RCC 7860 (cell line): ENCODE data around the gene YPEL3.
A peak's percentile ranks its signal among the peaks of the same experiment; 100 is the strongest.
"Not testable (repeated sequence)": the region's sequence is repeated elsewhere in the genome, so short reads cannot be mapped to it uniquely, and the experiment has no call there.

Source experiments
- DNase-seq: peaks from one replicate; pipeline ENCODE4 v3.0.0-alpha.2; 2015; ENCODE audit warnings: low spot score
- FAIRE-seq: peaks from 2 replicates; lab custom pipeline; 2012; peaks lifted over from hg19 to GRCh38; lab: Jason Lieb, UNC

YPEL3 gene, protein sequence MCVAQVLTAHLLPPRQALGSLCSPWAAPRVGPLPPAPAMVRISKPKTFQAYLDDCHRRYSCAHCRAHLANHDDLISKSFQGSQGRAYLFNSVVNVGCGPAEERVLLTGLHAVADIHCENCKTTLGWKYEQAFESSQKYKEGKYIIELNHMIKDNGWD

GRCh38 chr16:30096105-30096861, at the start of gene YPEL3:
YPEL3 (minus strand) TSS chr16:30096213; CDS start chr16:30095482, 731 bp downstream.
- DNase-seq = peak; percentile 25
- FAIRE-seq = no peak

DNA sequence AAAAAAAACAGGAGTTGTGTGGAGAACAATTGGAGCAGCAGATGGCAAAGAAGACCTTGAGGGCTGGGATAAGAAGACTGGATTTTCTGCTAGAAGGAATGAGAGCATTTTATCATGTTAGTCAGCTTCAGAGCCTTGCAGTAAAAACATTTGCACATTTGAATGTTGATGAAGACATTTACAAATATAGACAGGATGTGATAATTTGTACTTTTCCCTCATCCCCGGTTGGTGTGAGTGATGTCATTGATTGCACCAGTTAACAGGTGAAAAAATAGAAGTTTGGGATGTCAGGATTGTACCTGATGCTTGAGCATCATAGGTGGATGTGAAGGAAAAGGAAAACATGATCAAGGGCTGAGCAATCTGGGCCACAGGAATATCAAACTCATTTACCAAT, 49.6 kb upstream of the YPEL3 start:
- no peak for DNase-seq
- no peak for FAIRE-seq

DNA sequence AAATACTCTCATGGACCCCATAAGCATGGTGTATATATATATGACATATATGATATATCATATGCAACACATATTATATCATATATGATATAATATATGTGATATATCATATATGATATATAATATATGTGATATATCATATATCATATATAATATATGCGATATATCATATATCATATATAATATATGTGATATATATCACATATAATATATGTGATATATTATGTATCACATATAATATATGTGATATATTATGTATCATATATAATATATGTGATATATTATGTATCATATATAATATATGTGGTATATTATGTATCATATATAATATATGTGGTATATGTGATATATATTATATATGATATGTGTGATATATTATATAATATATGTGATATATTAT, 48.9 kb upstream of the YPEL3 start:
- DNase-seq (no peak), FAIRE-seq (peak; percentile 79)

GRCh38 chr16:30144017-30144416, 48.0 kb upstream of the YPEL3 start:
- no peak for DNase-seq
- no peak for FAIRE-seq

GRCh38 chr16:30143347-30143702, 47.3 kb upstream of the YPEL3 start:
- FAIRE-seq = no peak
- DNase-seq = no peak

DNA sequence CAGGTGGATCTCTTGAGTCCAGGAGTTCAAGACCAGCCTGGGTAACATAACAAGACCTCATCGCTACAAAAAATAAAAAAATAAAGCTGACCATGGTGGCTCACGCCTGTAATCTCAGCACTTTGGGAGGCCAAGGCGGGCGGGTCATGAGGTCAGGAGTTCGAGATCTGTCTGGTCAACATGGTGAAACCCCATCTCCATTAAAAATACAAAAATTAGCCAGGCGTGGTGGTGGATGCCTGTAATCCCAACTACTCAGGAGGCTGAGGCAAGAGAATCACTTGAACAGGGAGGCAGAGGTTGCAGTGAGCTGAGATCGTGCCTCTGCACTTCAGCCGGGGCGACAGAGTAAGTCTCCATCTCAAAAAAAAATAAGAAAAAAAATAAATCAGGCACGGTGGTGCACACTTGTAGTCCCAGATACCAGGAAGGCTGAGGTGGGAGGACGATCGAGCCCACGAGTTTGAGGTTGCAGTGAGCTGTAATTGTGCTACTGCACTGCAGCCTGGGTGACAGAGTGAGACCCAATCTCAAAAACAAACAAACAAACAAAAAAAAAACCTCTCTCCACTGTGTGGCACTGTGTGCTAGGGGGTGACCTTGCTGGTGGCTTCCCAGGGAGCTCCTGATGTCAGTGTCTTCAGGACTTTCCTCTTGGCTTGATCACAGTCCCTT, 46.8 kb upstream of the YPEL3 start:
- DNase-seq (no peak), FAIRE-seq (no peak)

DNA sequence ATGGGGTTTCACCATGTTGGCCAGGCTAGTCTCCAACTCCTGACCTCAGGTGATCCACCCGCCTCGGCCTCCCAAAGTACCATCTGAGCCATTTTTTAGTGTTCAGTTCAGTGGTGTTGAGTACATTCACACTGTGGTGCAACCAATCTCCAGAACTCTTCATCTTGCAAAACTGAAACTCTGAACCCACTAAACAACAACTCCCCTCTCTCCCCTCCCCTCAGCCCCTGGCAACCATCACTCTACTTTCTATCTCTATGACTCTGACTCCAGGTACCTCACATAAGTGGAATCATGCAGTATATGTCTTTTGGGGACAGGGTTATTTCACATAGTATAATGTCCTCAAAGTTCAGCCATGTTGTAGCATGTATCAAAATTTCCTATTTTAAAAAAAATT, 45.7 kb upstream of the YPEL3 start:
- no peak for FAIRE-seq
- no peak for DNase-seq

DNA sequence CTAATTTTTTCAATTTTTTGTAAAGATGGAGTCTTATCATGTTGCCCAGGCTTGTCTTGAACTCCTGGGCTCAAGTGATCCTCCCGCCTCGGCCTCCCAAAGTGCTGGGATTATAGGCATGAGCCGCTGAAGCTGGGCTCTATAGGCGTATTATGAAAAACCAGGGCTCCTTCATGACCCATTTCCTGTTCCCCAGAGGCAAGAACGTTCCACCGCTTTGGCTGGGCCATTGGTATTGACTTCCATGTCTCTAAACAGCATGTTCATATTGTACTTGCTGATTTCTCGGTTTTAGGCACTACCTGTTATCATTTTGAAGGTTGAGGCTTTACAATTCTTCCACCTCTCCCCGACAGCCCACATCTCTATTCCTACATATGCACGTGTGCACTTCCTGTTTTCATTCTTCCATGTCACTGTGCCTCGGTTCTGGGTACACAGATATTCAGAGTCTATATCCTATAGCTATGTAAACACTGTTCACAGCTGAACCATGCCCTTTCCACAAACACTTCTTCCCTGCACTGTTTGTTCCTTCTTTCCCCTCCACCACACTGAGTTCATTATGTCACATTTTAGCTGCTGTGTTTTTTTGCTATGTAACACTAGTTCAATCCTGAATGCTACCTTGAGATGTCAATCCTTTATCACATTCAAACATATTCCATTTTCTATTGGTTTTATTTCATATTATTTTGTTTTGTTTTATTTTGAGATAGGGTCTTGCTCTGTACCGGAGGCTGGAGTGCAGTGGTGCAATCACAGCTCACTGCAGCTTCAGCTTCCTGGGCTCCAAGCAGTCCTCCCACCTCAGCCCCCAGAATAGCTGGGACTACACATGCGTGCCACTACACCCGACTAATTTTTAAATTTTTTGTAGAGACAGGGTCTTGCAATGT, 43.8 kb upstream of the YPEL3 start:
- FAIRE-seq (no peak), DNase-seq (no peak)

DNA sequence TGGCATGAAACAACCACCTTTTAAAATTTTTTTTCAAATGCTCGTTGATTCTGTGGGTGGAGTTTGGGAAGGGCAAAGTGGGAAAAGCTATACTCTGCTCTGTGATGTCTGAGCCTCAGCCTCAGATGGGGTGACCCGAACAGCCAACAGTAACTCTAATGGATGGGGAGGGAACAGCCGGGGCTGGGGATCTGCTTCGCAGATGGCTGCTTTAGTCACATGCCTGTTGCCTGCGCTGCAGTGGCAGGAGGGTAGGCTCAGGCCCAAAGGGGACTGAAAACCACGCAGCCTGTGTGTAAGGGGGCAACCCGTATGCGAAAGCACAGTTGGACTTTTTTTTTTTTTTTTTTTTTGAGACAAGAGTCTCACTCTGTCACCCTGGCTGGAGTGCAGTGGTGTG, 41.9 kb upstream of the YPEL3 start:
- FAIRE-seq (no peak), DNase-seq (no peak)

DNA sequence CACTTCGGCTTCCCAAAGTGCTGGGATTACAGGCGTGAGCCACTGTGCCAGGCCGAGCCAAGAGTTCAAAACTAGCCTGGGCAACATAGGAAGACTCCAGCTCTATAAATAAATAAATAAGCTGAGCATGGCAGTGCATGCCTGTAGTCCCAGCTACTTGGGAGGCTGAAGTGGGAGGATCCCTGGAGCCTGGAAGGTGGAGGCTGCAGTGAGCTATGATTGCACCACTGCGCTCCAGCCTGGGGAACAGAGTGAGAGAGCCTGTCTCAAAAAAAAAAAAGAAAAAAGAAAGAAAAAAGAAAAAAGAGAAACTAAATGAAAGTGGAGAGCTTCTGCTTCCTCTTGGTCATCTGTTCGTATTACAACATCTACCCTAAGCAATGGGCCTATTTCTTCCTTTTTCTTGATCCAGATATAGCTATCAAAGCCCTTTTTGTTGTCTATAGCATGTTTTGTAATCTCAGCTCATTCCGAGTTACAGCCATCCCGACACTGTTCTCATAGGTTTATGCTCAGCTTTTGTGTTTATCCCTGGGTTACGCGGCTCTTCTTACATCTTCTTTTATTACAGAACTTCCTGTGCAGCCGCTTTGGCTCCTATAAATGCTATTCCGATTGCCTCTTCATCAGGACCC, 41.1 kb upstream of the YPEL3 start:
- no peak for FAIRE-seq

GRCh38 chr16:30132591-30132990, 36.6 kb upstream of the YPEL3 start:
- FAIRE-seq (no peak), DNase-seq (no peak)

More for the DNA sequence above, 41.1 kb upstream of the YPEL3 start:
- DNase-seq = no peak

GRCh38 chr16:30131869-30132475, 36.0 kb upstream of the YPEL3 start:
- DNase-seq (no peak), FAIRE-seq (no peak)

- no peak for FAIRE-seq
- no peak for DNase-seq
Observed at GRCh38 chr16:30127993-30128392, 32.0 kb upstream of the YPEL3 start.

DNA sequence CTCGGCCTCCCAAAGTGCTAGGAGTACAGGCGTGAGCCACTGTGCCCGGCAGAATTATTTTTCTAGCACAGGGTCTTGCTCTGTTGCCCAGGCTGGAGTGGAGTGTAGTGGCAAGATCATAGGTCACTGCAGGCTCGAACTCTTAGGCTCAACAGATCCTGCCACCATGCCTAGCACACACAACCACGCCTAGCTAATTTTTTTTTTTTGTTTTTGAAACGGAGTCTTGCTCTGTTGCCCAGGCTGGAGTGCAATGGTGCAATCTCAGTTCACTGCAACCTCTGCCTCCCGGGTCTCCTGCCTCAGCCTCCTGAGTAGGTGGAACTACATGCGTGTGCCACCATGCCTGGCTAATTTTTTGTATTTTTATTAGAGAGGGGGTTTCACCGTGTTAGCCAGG, 29.7 kb upstream of the YPEL3 start:
- FAIRE-seq, DNase-seq: not testable (repeated sequence)

DNA sequence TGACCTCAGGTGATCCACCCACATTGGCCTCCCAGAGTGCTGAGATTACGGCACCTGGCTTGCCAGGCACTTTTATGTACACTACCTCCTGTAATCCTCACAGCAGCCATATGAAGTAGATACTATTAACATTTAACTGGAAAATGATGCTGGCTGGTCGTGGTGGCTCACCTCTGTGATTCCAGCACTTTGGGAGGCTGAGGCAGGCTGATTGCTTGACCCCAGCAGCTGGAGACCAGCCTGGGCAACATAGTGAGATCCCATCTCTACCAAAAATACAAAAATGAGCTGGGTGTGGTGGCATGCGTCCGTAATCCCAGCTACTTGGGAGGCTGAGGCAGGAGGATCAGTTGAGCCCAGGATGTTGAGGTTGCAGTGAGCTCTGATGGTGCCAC, 29.0 kb upstream of the YPEL3 start:
- DNase-seq (no peak), FAIRE-seq (no peak)

GRCh38 chr16:30122604-30123160, 26.7 kb upstream of the YPEL3 start:
- FAIRE-seq = no peak

GRCh38 chr16:30121741-30122571, 25.9 kb upstream of the YPEL3 start:
- no peak for DNase-seq
- no peak for FAIRE-seq

More at GRCh38 chr16:30122604-30123160, 26.7 kb upstream of the YPEL3 start:
- no peak for DNase-seq

- DNase-seq = no peak
- no peak for FAIRE-seq
Observed at GRCh38 chr16:30120340-30121105, 24.5 kb upstream of the YPEL3 start.
